Measurements from ENCODE around the gene CDH4. TPM values are rescaled to one million over a fixed set of nuclear protein-coding genes. Genes with fewer than 3 reads are reported as not detected.

The CDH4 gene
- total RNA-seq, 1 experiment from 2014 or later = not detected

GRCh38 chr20:61919675-61920365 lies 667.8 kb downstream of the CDH4 start:
- POLR2A ChIA-PET = no interaction called here
- H3K4me1 ChIP-seq (ENCODE audit: control insufficient read depth, insufficient read depth, low read length) = no peaks in the 10 kb centered on the region
- no peaks in the 10 kb centered on the region for H3K9me3 ChIP-seq (ENCODE audit: control insufficient read depth, insufficient read depth, low read depth, low read length)
- in situ Hi-C loops (cut with HindIII; ENCODE audit: low pct_unique_long_range_greater_than_20kb, low sequenced_read_pairs) (no loop called here), intact Hi-C loops (cut with micrococcal nuclease; ENCODE audit: unreplicated experiment) (no loop called here)
- BruUV-seq (replicated peaks) = no TSS peak
- CTCF ChIA-PET = no interaction called here
- H3K27ac ChIP-seq (ENCODE audit: low read length) = no peak overlapping the region
- DNase-seq (ENCODE audit: low read depth, low spot score) = no peak
- H3K27me3 ChIP-seq (ENCODE audit: control insufficient read depth, insufficient read depth, low read length) = no peaks in the 10 kb centered on the region; the same call in 1 of the 2 replicates
- H3K4me3 ChIP-seq (ENCODE audit: low read depth in 2 of 2, low read length in 2 of 2) = no peak overlapping the region
- TF ChIP-seq TCF7L2 (IDR thresholded peaks at IDR 0.05; ENCODE audit: low read depth, low read length) (no peak), CTCF (IDR thresholded peaks at IDR 0.05) (no peak), POLR2AphosphoS5 (IDR thresholded peaks at IDR 0.05; ENCODE audit: low read depth, low read length) (no peak), REST (IDR thresholded peaks at IDR 0.05; ENCODE audit: insufficient read depth in 1 of 2, low read depth in 2 of 2, low read length in 1 of 2) (no peak), SIN3A (IDR thresholded peaks at IDR 0.05; ENCODE audit: borderline replicate concordance, insufficient read depth, low read depth, low read length) (no peak)
- ATAC-seq = no peak
- H3K36me3 ChIP-seq (ENCODE audit: control insufficient read depth, insufficient read depth, low read length) = no peaks in the 10 kb centered on the region

- ChIA-PET POLR2A (no interaction called here), CTCF (no interaction called here)
- H3K4me3 ChIP-seq (ENCODE audit: low read depth in 2 of 2, low read length in 2 of 2) = no peak overlapping the region
- no TSS peak for BruUV-seq (replicated peaks)
- no peaks in the 10 kb centered on the region for H3K4me1 ChIP-seq (ENCODE audit: control insufficient read depth, insufficient read depth, low read length)
- no peaks in the 10 kb centered on the region for H3K36me3 ChIP-seq (ENCODE audit: control insufficient read depth, insufficient read depth, low read length)
- DNase-seq (ENCODE audit: low read depth, low spot score) (no peak), ATAC-seq (no peak)
- TF ChIP-seq REST (IDR thresholded peaks at IDR 0.05; ENCODE audit: insufficient read depth in 1 of 2, low read depth in 2 of 2, low read length in 1 of 2) (no peak), CTCF (IDR thresholded peaks at IDR 0.05) (no peak), SIN3A (IDR thresholded peaks at IDR 0.05; ENCODE audit: borderline replicate concordance, insufficient read depth, low read depth, low read length) (no peak), TCF7L2 (IDR thresholded peaks at IDR 0.05; ENCODE audit: low read depth, low read length) (no peak), POLR2AphosphoS5 (IDR thresholded peaks at IDR 0.05; ENCODE audit: low read depth, low read length) (no peak)
- no peaks in the 10 kb centered on the region for H3K9me3 ChIP-seq (ENCODE audit: control insufficient read depth, insufficient read depth, low read depth, low read length)
- intact Hi-C loops (cut with micrococcal nuclease; ENCODE audit: unreplicated experiment) = no loop called here
- in situ Hi-C loops (cut with HindIII; ENCODE audit: low pct_unique_long_range_greater_than_20kb, low sequenced_read_pairs) = no loop called here
- H3K27ac ChIP-seq (ENCODE audit: low read length) = no peak overlapping the region
- no peaks in the 10 kb centered on the region for H3K27me3 ChIP-seq (ENCODE audit: control insufficient read depth, insufficient read depth, low read length)
These were observed 670.4 kb downstream of the CDH4 start for GRCh38 chr20:61922411-61922810.
